Measurements from ENCODE around the gene AKR1D1.
"Not testable (repeated sequence)": the region's sequence is repeated elsewhere in the genome, so short reads cannot be mapped to it uniquely, and the experiment has no call there.

AKR1D1 gene, protein sequence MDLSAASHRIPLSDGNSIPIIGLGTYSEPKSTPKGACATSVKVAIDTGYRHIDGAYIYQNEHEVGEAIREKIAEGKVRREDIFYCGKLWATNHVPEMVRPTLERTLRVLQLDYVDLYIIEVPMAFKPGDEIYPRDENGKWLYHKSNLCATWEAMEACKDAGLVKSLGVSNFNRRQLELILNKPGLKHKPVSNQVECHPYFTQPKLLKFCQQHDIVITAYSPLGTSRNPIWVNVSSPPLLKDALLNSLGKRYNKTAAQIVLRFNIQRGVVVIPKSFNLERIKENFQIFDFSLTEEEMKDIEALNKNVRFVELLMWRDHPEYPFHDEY

DNA sequence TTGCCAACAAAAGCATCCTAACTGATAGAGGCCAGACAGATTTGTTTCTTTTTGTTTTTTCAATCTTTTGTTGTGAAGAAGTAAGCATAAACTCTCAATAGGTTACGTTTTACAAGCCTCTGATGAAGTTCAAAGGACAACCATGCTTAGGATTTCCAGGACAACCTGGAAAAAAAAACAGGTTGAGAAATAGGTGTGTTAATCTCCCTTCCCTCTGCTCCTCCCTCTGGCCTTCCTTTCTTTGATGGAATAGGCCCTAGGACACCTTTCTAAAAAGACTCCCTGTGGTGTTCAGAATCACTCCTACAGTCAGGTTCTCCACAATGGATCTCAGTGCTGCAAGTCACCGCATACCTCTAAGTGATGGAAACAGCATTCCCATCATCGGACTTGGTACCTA, at the start of gene AKR1D1:
AKR1D1 (plus strand) TSS at position 264 of the 400 bp plus-strand sequence; CDS start at position 324, 60 bp downstream.
- DNase-seq (ENCODE audit: low read depth in 2 of 3, low spot score in 1 of 3) = no peak

DNA sequence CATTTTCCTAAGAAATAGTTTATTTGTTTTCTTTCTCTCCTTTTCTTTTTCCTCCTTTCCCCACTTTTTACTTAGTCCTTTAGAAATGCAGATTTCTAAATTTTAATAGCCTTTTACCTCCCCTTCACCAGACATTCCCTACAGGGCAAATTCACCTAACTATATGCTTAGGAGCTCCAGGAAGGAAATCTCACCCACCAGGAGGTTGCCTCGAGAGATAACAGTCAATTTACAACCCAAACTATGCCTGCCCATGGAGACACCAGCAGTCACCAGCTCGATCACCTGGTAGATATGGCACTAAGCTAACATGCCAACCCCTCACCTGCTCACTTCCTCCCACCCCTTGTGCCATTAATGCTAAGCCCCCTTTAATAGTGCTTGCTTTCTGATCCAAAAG, 49.2 kb upstream of the AKR1D1 start:
- no peak for DNase-seq (ENCODE audit: low read depth in 2 of 3, low spot score in 1 of 3)

DNA sequence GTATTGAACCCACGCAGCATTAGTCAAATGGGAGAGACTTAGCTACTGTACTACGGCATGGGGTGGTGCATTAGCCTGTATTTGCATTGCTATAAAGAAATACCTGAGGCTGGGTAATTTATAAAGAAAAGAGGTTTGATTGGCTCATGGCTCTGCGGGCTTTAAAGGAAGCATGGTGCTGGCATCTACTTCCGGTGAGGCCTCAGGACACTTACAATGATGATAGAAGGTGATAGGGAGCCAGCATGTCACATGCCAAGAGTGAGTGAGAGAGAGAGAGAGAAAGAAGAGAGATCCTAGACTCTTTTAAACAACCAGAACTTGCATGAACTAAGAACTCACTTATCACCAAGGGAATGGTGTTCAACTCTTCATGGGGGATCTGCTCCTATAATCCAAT, 47.1 kb upstream of the AKR1D1 start:
- DNase-seq (ENCODE audit: low read depth in 2 of 3, low spot score in 1 of 3) = no peak

DNA sequence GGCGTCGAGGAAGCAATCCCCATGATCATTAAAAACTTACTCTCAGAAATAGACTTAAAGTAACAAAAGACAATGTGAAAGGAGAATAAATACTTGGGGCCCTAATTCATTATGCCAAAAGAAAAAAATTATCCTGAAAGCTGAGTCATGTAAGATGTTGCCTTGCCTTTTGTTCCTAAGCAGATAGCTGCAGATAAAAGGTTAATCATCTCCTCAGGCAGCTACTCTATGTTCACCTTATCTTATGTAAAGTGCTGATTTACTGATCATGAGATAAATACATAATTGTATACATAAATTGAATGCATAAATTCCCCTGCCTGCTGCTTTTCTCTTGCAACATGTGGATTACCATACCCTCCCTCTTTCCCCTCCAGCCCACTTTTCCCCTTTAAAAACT, 46.3 kb upstream of the AKR1D1 start:
- no peak for DNase-seq (ENCODE audit: low read depth in 2 of 3, low spot score in 1 of 3)

DNA sequence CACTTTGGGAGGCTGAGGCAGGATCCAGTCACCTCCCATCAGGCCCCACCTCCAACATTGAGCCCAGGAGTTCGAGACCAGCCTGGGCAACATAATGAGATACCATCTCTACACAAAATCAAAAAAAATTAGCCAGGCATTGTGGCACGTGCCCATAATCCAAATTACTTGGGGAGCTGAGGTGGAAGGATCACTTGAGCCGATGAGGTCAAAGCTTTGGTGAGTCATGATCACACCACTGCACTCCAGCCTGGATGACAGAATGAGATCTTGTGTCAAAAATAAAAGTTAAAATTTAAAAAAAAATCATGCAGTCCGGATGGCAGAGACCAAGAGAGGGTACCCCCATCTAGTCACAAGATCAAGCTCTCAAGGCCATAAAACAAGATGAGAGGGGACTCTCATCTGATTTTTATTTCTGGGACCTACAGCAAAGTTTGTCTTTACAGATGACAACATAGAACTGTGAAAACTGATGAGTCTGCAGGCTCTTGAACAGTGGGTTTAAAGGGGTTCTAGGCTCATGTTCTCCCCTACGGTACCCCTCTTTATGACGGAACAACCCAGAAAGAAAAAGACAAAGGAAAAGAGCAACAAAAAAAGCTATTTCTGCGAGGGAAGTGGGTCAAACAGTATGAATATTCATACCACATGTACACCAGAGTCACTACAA, 45.4 kb upstream of the AKR1D1 start:
- no peak for DNase-seq (ENCODE audit: low read depth in 2 of 3, low spot score in 1 of 3)

DNA sequence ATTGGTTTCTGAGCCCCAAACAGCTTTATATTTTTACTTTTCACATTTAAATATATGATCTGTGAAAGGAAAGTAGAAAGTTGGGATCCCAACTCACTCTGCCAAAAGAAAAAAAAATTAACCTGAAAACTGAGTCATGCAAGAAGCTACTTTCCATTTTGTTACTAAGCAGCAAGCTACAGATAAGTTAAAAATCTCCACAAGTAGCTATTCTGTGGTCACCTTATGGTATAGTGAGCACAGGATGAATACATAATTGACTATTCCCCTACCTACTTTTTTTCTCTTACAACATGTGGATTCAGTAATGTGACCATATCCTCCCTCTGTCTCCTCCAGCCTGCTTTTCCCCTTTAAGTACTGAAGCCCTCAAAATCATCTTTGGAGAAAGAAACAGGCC, 44.1 kb upstream of the AKR1D1 start:
- no peak for DNase-seq (ENCODE audit: low read depth in 2 of 3, low spot score in 1 of 3)

DNA sequence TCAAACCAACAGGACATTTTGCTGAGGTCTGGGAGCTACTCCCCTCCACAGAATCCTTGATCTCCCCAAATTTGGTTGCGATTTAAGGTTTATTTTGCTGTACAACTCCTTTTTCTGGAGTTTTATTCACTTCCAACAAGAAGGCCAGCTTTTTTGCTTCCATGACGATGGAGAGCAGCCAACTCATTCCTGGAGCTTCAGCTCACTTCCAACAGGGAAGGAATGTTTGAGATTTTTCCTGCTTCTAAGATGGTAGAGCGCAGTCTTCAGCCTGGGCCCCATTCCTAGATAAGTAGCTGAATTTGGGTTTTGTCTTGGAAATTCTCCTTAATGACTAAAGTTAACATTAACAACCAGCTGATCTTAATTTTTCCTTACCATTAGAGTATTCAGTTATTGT, 43.5 kb upstream of the AKR1D1 start:
- no peak for DNase-seq (ENCODE audit: low read depth in 2 of 3, low spot score in 1 of 3)

DNA sequence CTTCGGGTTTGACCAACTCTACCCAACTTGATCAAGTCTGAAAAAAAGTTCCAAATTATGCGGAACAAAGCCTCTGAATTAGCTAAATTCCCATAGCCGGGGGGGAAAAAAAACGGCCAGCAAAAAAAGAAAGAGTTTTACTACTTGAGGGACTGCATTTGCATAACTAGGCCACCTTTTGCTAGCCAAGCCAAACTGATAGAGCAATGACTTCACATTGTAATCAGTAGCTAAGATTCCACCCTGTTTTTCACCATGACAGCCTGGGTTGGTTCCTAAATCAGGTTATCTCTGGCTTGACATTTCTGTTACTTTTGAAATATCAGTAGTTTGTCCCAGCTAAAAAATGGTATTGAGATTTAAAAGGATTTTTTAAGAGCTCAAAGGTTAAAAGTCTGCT, 43.0 kb upstream of the AKR1D1 start:
- no peak for DNase-seq (ENCODE audit: low read depth in 2 of 3, low spot score in 1 of 3)

DNA sequence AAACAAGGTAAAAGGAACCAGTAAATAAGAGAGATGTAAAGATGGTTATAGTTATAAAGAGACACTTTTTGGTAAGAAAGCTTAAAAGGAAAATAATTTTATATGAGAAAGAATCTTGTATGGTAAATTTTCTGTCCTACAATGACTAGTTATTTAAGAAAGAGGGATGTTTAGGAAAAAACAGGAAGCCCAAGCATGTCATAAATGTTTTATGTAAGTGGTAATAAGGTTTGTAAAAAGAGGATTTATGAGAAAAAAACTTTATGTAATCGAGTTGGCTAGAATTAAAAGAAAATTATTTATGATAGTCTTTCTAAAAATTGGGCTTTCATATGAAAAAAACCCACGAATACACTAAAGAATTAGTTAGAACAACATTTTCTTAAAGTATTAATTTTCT, 40.1 kb upstream of the AKR1D1 start:
- no peak for DNase-seq (ENCODE audit: low read depth in 2 of 3, low spot score in 1 of 3)

DNA sequence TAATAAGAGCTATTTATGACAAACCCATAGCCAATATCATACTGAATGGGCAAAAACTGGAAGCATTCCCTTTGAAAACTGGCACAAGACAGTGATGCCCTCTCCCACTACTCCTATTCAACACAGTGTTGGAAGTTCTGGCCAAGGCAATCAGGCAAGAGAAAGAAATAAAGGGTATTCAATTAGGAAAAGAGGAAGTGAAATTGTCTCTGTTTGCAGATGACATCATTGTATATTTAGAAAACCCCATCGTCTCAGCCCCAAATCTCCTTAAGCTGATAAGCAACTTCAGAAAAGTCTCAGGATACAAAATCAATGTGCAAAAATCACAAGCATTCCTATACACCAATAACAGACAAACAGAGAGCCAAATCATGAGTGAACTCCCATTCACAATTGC, 36.2 kb upstream of the AKR1D1 start:
- DNase-seq (ENCODE audit: low read depth in 2 of 3, low spot score in 1 of 3) = not testable (repeated sequence)

DNA sequence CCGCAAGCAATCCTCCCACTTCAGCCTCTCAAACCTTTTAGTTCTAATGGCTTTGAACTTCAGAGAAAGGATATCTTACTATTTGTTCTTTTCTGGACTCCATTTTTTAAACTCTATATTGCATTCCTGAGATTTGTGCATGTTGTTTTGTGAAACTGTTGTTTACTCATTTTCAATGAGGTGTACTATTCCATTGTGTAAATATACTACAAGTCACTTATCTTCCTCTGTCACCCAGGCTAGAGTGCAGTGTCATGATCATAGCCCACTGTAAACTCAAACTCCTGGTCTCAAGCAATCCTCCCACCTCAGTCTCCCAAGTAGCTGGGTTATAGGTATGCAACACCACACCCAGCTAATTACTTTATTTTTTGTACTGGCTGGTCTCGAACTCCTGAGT, 31.4 kb upstream of the AKR1D1 start:
- no peak for DNase-seq (ENCODE audit: low read depth in 2 of 3, low spot score in 1 of 3)

DNA sequence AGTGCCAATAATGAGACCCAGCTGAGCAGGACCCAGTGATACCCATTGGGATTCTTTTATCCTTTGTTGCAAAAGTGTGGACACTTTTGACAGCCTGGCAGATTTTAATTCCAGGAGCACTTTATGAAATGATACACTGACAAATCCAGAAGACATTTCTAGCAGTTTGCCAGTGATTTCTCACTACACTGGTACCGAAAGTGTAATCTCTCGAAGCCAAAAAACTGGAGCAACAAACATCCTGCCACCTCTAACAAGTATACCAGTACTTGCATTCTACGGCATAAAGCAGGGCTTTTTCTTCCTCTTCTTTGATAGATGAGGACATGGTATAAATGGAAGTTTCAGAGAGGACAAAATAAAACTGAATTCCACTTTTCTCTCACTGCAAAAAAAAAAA, 28.4 kb upstream of the AKR1D1 start:
- DNase-seq (ENCODE audit: low read depth in 2 of 3, low spot score in 1 of 3) = no peak

DNA sequence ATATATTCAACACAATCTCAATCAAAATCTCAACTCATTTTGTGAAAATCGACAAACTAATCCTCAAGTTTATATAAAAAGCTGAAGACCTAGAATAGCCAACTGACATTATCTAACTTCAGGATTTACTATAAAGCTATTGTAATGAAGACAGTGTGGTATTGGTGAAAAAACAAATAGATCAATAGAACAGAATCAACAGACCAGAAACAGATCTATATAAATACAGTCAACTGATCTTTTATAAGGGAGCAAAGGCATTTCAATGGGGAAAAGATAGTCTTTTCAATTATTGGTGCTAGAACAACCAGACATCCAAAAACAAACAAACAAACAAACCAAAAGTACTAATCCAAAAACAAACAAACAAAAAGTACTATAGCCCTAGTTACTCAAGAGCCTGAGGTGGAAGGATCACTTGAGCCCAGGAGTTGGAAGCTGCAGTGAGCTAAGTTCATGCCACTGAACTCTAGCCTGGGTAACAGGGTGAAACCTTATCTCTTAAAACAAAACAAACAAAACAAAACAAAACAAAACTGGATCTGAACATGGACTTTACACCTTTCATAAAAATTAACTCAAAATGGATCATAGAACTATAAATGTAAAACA, 26.6 kb upstream of the AKR1D1 start:
- DNase-seq (ENCODE audit: low read depth in 2 of 3, low spot score in 1 of 3) = no peak

DNA sequence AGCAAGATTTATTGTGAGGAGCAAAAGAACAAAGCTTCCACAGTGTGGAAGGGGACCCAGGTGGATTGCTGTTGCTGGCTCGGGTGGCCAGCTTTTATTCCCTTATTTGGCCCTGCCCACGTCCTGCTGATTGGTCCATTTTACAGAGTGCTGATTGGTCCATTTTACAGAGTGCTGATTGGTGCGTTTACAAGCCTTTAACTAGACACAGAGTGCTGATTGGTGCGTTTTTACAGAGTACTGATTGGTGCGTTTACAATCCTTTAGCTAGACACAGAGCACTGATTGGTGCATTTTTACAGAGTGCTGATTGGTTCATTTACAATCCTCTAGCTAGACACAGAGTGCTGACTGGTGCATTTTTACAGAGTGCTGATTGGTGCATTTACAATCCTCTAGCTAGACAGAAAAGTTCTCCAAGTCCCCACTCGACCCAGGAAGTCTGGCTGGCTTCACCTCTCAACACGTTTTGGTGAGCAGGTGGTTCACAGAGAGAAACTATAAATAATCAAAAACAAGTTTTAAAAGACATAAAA, 24.5 kb upstream of the AKR1D1 start:
- not testable (repeated sequence) for DNase-seq (ENCODE audit: low read depth in 2 of 3, low spot score in 1 of 3)

DNA sequence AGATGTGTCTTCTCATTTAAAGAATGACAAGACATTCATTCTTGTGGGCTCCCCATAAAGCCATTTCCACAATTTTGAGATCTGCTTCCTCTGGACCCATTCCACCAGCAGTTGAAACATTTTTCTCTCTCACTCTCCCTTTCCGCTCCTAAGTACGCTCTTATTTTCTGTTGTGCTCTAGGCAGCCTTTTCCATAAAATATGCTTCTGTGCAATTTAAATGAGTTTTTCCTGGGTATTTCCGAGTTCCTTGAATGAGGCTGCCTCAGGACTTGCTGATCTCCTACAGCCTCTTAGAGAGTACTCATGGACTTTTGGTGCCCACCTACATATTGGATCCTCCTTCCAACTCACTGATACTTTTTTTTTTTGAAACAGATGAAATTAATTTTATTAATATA, 23.6 kb upstream of the AKR1D1 start:
- no peak for DNase-seq (ENCODE audit: low read depth in 2 of 3, low spot score in 1 of 3)

DNA sequence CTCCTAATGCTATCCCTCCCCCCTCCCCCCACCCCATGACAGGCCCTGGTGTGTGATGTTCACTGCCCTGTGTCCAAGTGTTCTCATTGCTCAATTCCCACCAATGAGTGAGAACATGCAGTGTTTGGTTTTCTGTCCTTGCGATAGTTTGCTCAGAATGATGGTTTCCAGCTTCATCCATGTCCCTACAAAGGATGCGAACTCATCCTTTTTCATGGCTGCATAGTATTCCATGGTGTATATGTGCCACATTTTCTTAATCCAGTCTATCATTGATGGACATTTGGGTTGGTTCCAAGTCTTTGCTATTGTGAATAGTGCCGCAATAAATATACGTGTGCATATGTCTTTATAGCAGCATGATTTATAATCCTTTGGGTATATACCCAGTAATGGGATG, 20.6 kb upstream of the AKR1D1 start:
- not testable (repeated sequence) for DNase-seq (ENCODE audit: low read depth in 2 of 3, low spot score in 1 of 3)

DNA sequence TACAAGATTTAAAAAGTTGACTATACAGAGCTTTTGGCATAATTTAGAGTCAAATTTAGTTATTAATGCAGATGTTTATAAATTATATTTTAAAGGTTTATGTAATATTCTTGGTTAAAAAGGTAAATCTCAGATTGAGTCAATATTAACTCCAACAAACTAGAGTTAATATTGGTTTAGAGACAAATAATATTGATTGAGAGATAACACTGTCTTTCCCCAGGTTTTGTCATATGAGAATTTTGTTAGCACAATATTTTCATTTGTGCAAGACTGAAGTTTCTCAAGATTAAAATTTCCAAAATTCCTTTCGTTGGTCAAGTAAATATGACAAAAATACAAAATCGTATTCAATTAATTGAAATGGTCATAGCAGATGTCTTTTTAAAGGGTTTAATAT, 12.9 kb upstream of the AKR1D1 start:
- DNase-seq (ENCODE audit: low read depth in 2 of 3, low spot score in 1 of 3) = no peak

DNA sequence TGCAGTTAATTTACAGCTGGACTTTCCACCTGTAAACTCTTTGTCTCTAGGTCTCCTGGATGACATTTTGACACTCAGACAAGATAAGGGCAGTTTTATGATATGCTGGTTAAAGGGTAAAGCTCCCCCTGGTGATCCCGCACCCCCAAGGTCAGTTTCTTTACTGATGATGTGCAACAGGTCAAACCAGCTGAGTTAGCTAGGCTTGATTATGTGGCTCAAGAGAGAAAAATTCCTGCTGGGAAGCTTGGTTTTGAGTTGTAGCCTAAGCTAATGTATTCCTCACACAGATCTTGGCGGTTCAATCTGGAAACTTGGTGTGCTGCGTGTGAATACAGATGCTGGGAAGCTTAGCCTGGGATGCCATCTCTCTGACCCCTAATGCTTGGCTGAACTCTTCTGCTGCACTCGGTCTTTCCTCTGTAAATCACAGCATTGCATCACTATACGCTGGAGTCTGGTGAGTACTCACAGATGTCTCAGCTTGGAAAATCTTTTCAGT, 11.4 kb upstream of the AKR1D1 start:
- no peak for DNase-seq (ENCODE audit: low read depth in 2 of 3, low spot score in 1 of 3)

DNA sequence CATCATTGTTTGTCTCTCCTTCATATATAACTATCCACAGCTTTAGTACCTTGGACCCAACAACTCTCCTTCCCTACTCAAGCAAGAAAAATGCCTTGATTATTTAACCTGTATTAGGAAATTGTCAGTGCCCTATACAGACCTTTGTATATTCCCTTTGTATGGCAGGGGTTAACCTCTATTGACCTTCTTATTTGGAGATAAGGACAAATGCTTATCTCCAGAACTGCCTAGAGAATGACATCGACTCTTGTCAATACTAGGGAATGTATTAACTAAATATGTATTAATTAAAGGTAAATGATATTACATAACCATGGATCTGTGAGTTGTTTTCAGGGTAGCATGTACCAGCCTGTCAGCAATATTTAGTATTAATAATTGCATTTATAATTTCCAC, 10.4 kb upstream of the AKR1D1 start:
- DNase-seq (ENCODE audit: low read depth in 2 of 3, low spot score in 1 of 3) = no peak

DNA sequence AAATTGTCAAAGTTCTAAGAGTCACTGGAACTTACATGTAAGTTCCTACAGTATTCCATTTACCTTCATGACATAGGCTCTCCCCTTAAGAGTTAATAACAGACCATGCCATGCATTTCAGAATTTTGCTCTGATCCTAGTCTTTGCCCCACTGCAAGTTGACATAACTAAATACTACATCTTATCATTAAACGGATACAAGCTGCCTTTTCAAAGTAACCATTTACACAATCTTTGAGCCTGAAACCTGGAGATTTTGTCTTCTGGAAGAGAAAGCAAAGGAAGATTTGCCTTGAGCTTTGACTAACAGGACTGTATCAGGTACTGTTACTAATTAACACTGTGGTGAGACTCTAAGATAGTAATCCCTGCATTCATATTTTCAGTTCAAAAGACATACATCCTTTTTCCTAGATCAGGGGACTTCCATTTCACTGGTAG, 9.3 kb upstream of the AKR1D1 start:
- no peak for DNase-seq (ENCODE audit: low read depth in 2 of 3, low spot score in 1 of 3)

DNA sequence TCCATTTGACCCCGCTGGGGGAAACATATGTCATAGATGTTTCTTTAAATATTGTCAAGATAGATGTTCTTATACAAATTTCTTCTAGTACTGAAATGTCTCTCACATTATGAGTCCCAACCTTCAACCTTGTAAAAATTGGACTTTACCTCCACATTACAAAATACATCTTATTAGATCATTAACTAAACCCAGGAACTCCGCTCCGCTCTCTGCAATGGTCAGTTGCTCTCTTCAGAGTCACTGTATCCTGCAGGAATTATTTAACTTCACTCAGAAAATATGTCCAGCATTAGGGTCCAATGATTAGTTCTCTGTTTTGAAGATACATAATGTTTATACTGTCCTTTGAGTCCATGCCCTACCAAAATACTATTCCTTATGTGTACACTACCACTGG, 8.5 kb upstream of the AKR1D1 start:
- no peak for DNase-seq (ENCODE audit: low read depth in 2 of 3, low spot score in 1 of 3)

DNA sequence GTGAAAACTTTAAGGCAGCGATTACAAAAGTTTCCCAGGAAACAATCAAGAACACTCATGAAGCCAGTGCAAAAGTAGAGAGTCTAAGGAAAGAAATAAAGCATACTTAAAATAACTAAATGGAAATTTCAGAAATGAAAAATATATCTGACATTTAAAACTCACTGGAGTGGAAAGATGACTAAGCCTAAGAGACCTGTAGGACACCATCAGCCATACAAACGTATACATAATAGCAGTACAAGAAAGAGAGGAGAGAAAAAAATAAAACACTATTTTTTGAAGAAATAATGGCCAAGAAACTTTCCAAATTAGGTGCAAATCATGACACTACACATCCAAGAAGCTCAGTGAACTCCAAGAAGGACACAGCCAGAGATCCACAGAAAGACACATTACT, 5.4 kb upstream of the AKR1D1 start:
- no peak for DNase-seq (ENCODE audit: low read depth in 2 of 3, low spot score in 1 of 3)

Measured in stimulated activated CD4-positive, alpha-beta T cell treated with anti-CD3 and anti-CD28 coated beads, Interleukin-12 subunit alpha, Interleukin-12 subunit beta, amount 100 ng/mL, for 48 hours (primary cell).